ENCODE data around the gene NECTIN2.

NECTIN2 gene

DNA sequence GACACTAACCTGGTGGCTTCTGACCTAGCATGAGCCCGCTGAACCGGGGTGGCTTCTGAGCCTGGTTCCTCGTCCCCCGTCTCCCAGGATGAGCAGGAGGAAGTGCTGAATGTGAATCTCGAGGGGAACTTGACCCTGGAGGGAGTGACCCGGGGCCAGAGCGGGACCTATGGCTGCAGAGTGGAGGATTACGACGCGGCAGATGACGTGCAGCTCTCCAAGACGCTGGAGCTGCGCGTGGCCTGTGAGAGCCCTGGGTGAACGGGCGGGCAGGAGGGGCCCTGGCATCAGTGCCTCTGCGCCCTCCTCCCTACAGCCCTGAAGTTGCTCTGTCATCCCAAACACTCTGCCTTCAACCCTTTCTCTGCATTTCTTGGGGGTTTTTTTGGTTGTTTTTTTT, 31.6 kb upstream of the NECTIN2 start:
- Histone ChIP-seq H3K27ac (ENCODE audit: low read depth, low read length) (no peak overlapping the region), H3K79me2 (ENCODE audit: control insufficient read depth, low read length) (no peaks in the 10 kb centered on the region), H3K9me2 (replicated peaks; ENCODE audit: control insufficient read depth, low read length) (no peaks in the 10 kb centered on the region), H3K4me1 (ENCODE audit: control insufficient read depth, low read length) (no peaks in the 10 kb centered on the region), H3F3A (ENCODE audit: control insufficient read depth, insufficient read depth) (no peaks in the 10 kb centered on the region), H3K36me3 (ENCODE audit: control insufficient read depth, low read length) (no peaks in the 10 kb centered on the region), H4K20me1 (ENCODE audit: control insufficient read depth, insufficient read depth, low read depth, low read length) (no peaks in the 10 kb centered on the region), H3K4me3 (ENCODE audit: low read length) (no peak overlapping the region), H3K27me3 (ENCODE audit: control insufficient read depth, low read length) (no peaks in the 10 kb centered on the region), H3K4me2 (ENCODE audit: low read length) (no peak overlapping the region), H3K9me3 (ENCODE audit: control insufficient read depth, insufficient read depth, low read length) (no peaks in the 10 kb centered on the region)
- TF ChIP-seq, protein P1, sequence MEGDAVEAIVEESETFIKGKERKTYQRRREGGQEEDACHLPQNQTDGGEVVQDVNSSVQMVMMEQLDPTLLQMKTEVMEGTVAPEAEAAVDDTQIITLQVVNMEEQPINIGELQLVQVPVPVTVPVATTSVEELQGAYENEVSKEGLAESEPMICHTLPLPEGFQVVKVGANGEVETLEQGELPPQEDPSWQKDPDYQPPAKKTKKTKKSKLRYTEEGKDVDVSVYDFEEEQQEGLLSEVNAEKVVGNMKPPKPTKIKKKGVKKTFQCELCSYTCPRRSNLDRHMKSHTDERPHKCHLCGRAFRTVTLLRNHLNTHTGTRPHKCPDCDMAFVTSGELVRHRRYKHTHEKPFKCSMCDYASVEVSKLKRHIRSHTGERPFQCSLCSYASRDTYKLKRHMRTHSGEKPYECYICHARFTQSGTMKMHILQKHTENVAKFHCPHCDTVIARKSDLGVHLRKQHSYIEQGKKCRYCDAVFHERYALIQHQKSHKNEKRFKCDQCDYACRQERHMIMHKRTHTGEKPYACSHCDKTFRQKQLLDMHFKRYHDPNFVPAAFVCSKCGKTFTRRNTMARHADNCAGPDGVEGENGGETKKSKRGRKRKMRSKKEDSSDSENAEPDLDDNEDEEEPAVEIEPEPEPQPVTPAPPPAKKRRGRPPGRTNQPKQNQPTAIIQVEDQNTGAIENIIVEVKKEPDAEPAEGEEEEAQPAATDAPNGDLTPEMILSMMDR (IDR thresholded peaks at IDR 0.05; ENCODE audit: low read depth, low read length, poor library complexity, severe bottlenecking) = no peak
- TF ChIP-seq EZH2phosphoT487 (IDR thresholded peaks at IDR 0.05; ENCODE audit: borderline replicate concordance, low read length) = no peak

DNA sequence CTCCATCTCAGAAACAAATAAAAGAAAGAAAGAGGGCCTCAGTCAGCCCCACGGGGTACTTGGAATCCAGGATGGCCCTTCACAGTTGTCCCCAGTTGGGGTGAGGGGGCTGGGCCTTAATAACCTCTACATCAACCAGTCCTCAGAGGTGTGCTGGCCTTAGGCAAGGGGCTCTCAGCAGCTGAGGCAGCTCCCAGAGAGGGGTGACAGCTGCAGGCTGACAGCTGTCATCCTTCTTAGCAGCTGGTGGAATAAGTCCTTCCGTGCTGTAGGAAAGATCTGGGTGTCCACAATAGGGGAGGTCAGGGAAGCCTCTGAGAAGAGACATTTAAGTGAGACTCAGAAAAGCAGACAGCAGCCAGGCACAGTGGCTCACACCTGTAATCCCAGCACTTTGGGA, 29.8 kb upstream of the NECTIN2 start:
- no peak overlapping the region for H3K4me2 ChIP-seq (ENCODE audit: low read length)
- H3K4me1 ChIP-seq (ENCODE audit: control insufficient read depth, low read length) = no peaks in the 10 kb centered on the region
- H3F3A ChIP-seq (ENCODE audit: control insufficient read depth, insufficient read depth) = no peaks in the 10 kb centered on the region
- no peak overlapping the region for H3K27ac ChIP-seq (ENCODE audit: low read depth, low read length)
- H3K9me3 ChIP-seq (ENCODE audit: control insufficient read depth, insufficient read depth, low read length) = no peaks in the 10 kb centered on the region
- H3K4me3 ChIP-seq (ENCODE audit: low read length) = no peak overlapping the region
- TF ChIP-seq EZH2phosphoT487 (IDR thresholded peaks at IDR 0.05; ENCODE audit: borderline replicate concordance, low read length) = no peak
- TF ChIP-seq, protein P1 (IDR thresholded peaks at IDR 0.05; ENCODE audit: low read depth, low read length, poor library complexity, severe bottlenecking) = no peak
- no peaks in the 10 kb centered on the region for H3K79me2 ChIP-seq (ENCODE audit: control insufficient read depth, low read length)
- H3K27me3 ChIP-seq (ENCODE audit: control insufficient read depth, low read length) = no peaks in the 10 kb centered on the region
- H4K20me1 ChIP-seq (ENCODE audit: control insufficient read depth, insufficient read depth, low read depth, low read length) = no peaks in the 10 kb centered on the region
- no peaks in the 10 kb centered on the region for H3K36me3 ChIP-seq (ENCODE audit: control insufficient read depth, low read length)
- H3K9me2 ChIP-seq (replicated peaks; ENCODE audit: control insufficient read depth, low read length) = no peaks in the 10 kb centered on the region

DNA sequence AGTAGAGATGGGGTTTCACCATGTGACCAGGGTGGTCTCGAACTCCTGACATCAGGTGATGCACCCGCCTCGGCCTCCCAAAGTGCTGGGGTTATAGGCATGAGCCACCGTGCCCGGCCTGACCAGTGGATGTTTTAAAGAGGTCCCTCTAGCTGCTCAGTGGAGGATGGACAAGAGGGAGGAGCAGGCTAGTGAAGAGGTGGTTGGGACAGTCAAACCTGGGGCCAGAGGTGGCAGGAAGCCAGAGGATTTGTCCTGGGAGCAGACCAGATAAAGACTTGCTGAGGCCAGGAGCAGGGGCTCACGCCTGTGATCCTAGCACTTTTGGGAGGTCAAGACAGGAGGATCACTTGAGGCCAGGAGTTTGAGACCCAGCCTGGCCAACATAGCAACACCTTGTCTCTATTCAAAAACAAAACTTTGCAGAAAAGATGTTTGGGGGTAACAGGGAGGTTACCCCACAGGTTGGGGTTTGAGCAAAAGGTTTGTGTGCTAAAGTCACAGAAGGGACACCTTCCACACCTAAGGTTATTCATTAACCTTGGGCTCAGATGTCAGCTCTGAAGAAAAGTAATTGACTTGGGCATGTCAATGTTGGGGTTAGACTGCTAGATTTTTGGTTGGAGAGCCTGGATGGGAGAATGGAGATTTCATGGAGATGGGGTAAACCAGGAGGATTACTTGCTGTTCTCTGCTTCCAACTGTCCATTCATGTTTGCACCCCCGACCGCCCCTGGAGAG, 28.2 kb upstream of the NECTIN2 start:
- Histone ChIP-seq H3K27ac (ENCODE audit: low read depth, low read length) (no peak overlapping the region), H3K4me1 (ENCODE audit: control insufficient read depth, low read length) (no peaks in the 10 kb centered on the region), H3K79me2 (ENCODE audit: control insufficient read depth, low read length) (no peaks in the 10 kb centered on the region), H3K36me3 (ENCODE audit: control insufficient read depth, low read length) (no peaks in the 10 kb centered on the region), H3F3A (ENCODE audit: control insufficient read depth, insufficient read depth) (no peaks in the 10 kb centered on the region), H3K4me2 (ENCODE audit: low read length) (no peak overlapping the region), H3K9me3 (ENCODE audit: control insufficient read depth, insufficient read depth, low read length) (no peaks in the 10 kb centered on the region), H3K9me2 (replicated peaks; ENCODE audit: control insufficient read depth, low read length) (no peaks in the 10 kb centered on the region), H3K4me3 (ENCODE audit: low read length) (no peak overlapping the region), H3K27me3 (ENCODE audit: control insufficient read depth, low read length) (no peaks in the 10 kb centered on the region), H4K20me1 (ENCODE audit: control insufficient read depth, insufficient read depth, low read depth, low read length) (no peaks in the 10 kb centered on the region)
- TF ChIP-seq, protein P1 (IDR thresholded peaks at IDR 0.05; ENCODE audit: low read depth, low read length, poor library complexity, severe bottlenecking) = no peak
